Activated CD8-positive, alpha-beta T cell treated with anti-CD3 and anti-CD28 coated beads for 36 hours (primary cell): Measurements from ENCODE around the gene USP14. TPM values are rescaled to one million over a fixed set of nuclear protein-coding genes. Genes with fewer than 3 reads are reported as not detected.

Source experiments
- ATAC-seq: fragments of 200-7000 bp; cut with Tn5 transposase; one replicate; pipeline ENCODE4 v1.10.0; 2021; ENCODE audit warnings: mild to moderate bottlenecking, moderate library complexity
- CTCF ChIA-PET: fragments of 350-600 bp; sonication (Branson Sonifier 250); formaldehyde crosslinking; loops from one replicate; lab custom pipeline; 2021; ENCODE audit warnings: antibody characterized with exemption; lab: Charles Lee
- POLR2A ChIA-PET: fragments of 350-600 bp; sonication (Branson Sonifier 250); formaldehyde crosslinking; loops from one replicate; lab custom pipeline; 2021; ENCODE audit warnings: antibody characterized with exemption; lab: Charles Lee
- DNase-seq: peaks from one replicate; pipeline ENCODE4 v3.0.0-alpha.2; 2020
- H3K27ac Mint-ChIP-seq: one replicate; pipeline ENCODE4 v1.8.0; 2021; ENCODE audit warnings: mild to moderate bottlenecking, mixed read lengths
- H3K27me3 Mint-ChIP-seq: one replicate; pipeline ENCODE4 v1.8.0; 2021; ENCODE audit warnings: mixed read lengths
- H3K36me3 Mint-ChIP-seq: one replicate; pipeline ENCODE4 v1.8.0; 2021; ENCODE audit warnings: low read depth, mixed read lengths
- H3K4me1 Mint-ChIP-seq: one replicate; pipeline ENCODE4 v1.8.0; 2021; ENCODE audit warnings: low read depth, mixed read lengths
- H3K4me3 Mint-ChIP-seq: one replicate; pipeline ENCODE4 v1.8.0; 2021; ENCODE audit warnings: mild to moderate bottlenecking, moderate library complexity, mixed read lengths
- H3K9me3 Mint-ChIP-seq: one replicate; pipeline ENCODE4 v1.8.0; 2021; ENCODE audit warnings: mixed read lengths
- CTCF ChIP-seq: fragments of 200-600 bp; IDR thresholded peaks from one replicate; pipeline ENCODE4 v1.8.0; 2022; ENCODE audit warnings: antibody characterized with exemption, mild to moderate bottlenecking
- intact Hi-C: fragments of 100-400 bp; cut with micrococcal nuclease; formaldehyde crosslinking; loops from one replicate; pipeline ENCODE4 v1.10.0; 2022
- total RNA-seq, 2 experiments: library from RNA; stranded (reverse); gene quantifications; one replicate each; pipeline ENCODE4 v1.2.3, GENCODE V29; 2021

Gene USP14
- total RNA-seq, 2 experiments from 2014 or later: 94.6 to 96.2 TPM

- TF ChIP-seq CTCF: no peak
- ChIA-PET POLR2A (interaction anchor here (0.7 kb wide), 1 partner anchor 42 kb away, joined by 4 read pairs; no protein-coding TSS in a partner anchor), CTCF (no interaction called here)
- H3K36me3 Mint-ChIP-seq: peaks cover 49% of the 10 kb centered on the region
- H3K9me3 Mint-ChIP-seq: no peaks in the 10 kb centered on the region
- no peak for ATAC-seq
- H3K4me1 Mint-ChIP-seq: no peaks in the 10 kb centered on the region
- H3K27me3 Mint-ChIP-seq: no peaks in the 10 kb centered on the region
- intact Hi-C loops: no loop called here
- DNase-seq: no peak
- H3K4me3 Mint-ChIP-seq: no peak overlapping the region
- H3K27ac Mint-ChIP-seq: no peak overlapping the region
These were observed 67.4 kb downstream of the USP14 start for GRCh38 chr18:225745-226144.

GRCh38 chr18:227374-227773 is 69.0 kb downstream of the USP14 start:
- CTCF ChIA-PET: no interaction called here
- Mint-ChIP-seq H3K36me3 (peaks cover 44% of the 10 kb centered on the region), H3K4me3 (no peak overlapping the region), H3K9me3 (no peaks in the 10 kb centered on the region), H3K27ac (no peak overlapping the region), H3K4me1 (no peaks in the 10 kb centered on the region), H3K27me3 (no peaks in the 10 kb centered on the region)
- intact Hi-C loops: no loop called here
- no peak for ATAC-seq
- TF ChIP-seq CTCF: no peak
- DNase-seq: no peak
- POLR2A ChIA-PET: interaction anchor here (0.7 kb wide), 1 partner anchor 23 kb away, joined by 3 read pairs; no protein-coding TSS in a partner anchor

- no peaks in the 10 kb centered on the region for H3K27me3 Mint-ChIP-seq
- peaks cover 40% of the 10 kb centered on the region for H3K36me3 Mint-ChIP-seq
- ChIA-PET POLR2A (no interaction called here), CTCF (no interaction called here)
- H3K4me1 Mint-ChIP-seq: no peaks in the 10 kb centered on the region
- ATAC-seq (no peak), DNase-seq (no peak)
- intact Hi-C loops: no loop called here
- no peak overlapping the region for H3K27ac Mint-ChIP-seq
- no peak overlapping the region for H3K4me3 Mint-ChIP-seq
- no peak for TF ChIP-seq CTCF
- no peaks in the 10 kb centered on the region for H3K9me3 Mint-ChIP-seq
These were observed 69.5 kb downstream of the USP14 start for GRCh38 chr18:227902-228301.

- no peaks in the 10 kb centered on the region for H3K4me1 Mint-ChIP-seq
- H3K27ac Mint-ChIP-seq: no peak overlapping the region
- no peak for TF ChIP-seq CTCF
- DNase-seq: no peak
- no peaks in the 10 kb centered on the region for H3K9me3 Mint-ChIP-seq
- ChIA-PET POLR2A (no interaction called here), CTCF (no interaction called here)
- intact Hi-C loops: no loop called here
- H3K36me3 Mint-ChIP-seq: peaks cover 37% of the 10 kb centered on the region
- ATAC-seq: no peak
- no peaks in the 10 kb centered on the region for H3K27me3 Mint-ChIP-seq
- no peak overlapping the region for H3K4me3 Mint-ChIP-seq
These were observed 70.2 kb downstream of the USP14 start for GRCh38 chr18:228586-228985.

- Mint-ChIP-seq H3K36me3 (peaks cover 27% of the 10 kb centered on the region), H3K9me3 (no peaks in the 10 kb centered on the region), H3K4me1 (peaks cover 5% of the 10 kb centered on the region), H3K4me3 (no peak overlapping the region), H3K27me3 (no peaks in the 10 kb centered on the region), H3K27ac (no peak overlapping the region)
- DNase-seq (no peak), ATAC-seq (no peak)
- POLR2A ChIA-PET: interaction anchor here (0.8 kb wide), 1 partner anchor 36 kb away, joined by 3 read pairs; the partner anchor contains the start of gene THOC1
- TF ChIP-seq CTCF: no peak
- CTCF ChIA-PET: no interaction called here
- intact Hi-C loops: no loop called here
These were observed 73.2 kb downstream of the USP14 start for GRCh38 chr18:231563-231962.
